HFF-Myc (cell line): ENCODE results near the gene NSL1.
A peak's percentile ranks its signal among the peaks of the same experiment; 100 is the strongest.

ENCODE experiments used
- DNase-seq: peaks from one replicate; pipeline ENCODE4 v3.0.0-alpha.2; 2011; ENCODE audit warnings: low read depth; ENCODE audit errors: extremely low read depth
- H3K4me3 ChIP-seq: replicated peaks from 2 replicates; pipeline ENCODE4 v1.5.1; 2011; ENCODE audit warnings: low read depth, mild to moderate bottlenecking, control low read depth, low read length
- TF ChIP-seq, protein P1 (sequence below): IDR thresholded peaks from 2 replicates; pipeline ENCODE4 v1.5.1; 2012; ENCODE audit warnings: mild to moderate bottlenecking, low read depth, low read length, control low read depth; ENCODE audit errors: missing control alignments

NSL1 gene

DNA sequence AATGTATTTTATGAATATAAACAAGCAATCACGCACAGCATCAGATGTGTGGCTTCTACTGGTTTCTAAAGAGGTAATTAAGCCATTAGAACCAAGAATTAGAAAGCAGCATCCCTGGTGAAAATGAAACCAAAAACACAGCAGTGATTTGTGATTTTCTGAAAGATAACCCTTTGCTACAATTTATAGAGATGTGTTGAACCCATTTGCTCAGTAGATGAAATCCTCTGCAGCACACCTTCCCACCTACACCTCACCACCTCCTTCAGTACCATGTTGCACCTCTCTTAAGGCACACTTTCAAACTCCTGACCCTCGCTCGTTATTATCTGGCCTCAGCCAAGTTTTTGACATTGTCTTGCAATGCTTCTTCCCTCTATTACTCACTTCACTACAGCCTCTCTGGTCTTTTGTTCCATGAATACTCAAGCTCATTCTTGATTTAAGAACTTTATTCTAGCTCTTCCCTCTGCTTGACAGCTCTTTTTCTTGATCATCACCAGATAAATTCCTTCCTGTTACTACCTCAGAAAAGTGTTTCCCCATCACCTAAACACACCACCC, 38.6 kb downstream of the NSL1 start:
- DNase-seq = no peak
- H3K4me3 ChIP-seq = peak overlapping the region; percentile 15
- TF ChIP-seq, protein P1, sequence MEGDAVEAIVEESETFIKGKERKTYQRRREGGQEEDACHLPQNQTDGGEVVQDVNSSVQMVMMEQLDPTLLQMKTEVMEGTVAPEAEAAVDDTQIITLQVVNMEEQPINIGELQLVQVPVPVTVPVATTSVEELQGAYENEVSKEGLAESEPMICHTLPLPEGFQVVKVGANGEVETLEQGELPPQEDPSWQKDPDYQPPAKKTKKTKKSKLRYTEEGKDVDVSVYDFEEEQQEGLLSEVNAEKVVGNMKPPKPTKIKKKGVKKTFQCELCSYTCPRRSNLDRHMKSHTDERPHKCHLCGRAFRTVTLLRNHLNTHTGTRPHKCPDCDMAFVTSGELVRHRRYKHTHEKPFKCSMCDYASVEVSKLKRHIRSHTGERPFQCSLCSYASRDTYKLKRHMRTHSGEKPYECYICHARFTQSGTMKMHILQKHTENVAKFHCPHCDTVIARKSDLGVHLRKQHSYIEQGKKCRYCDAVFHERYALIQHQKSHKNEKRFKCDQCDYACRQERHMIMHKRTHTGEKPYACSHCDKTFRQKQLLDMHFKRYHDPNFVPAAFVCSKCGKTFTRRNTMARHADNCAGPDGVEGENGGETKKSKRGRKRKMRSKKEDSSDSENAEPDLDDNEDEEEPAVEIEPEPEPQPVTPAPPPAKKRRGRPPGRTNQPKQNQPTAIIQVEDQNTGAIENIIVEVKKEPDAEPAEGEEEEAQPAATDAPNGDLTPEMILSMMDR = no peak

DNA sequence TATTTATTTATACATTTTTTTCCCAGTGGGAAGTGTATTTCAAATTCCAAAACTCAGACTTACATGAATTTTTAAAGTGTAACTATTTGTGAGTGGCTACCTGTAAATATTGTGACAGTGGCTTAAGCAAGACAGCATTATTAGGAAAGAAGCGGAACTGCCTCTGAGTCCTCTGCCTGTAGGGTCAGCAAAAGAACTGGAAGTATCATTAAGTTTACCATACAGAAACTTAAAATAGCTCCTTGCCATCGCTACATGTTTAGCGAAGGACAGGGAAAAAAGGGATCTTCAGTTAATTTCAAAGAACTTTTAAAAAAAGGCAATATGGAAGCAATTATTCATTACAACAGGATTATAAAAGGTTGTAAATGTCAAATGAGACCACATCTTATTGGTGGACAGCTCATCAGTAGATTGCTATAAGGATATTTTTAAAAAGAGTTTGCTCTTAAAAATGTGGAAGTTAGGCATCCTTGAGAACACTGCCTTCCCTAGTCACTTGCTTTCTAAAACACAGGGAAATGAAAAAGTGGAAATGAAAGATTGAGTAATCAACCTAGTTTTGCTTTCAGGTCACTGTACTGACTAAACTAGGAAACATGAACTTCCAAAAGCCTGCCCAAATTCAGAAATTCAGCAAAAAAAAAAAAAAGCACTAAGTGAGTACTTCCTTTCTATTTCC, 39.2 kb downstream of the NSL1 start:
- DNase-seq = no peak
- H3K4me3 ChIP-seq = peak overlapping the region; percentile 15

DNA sequence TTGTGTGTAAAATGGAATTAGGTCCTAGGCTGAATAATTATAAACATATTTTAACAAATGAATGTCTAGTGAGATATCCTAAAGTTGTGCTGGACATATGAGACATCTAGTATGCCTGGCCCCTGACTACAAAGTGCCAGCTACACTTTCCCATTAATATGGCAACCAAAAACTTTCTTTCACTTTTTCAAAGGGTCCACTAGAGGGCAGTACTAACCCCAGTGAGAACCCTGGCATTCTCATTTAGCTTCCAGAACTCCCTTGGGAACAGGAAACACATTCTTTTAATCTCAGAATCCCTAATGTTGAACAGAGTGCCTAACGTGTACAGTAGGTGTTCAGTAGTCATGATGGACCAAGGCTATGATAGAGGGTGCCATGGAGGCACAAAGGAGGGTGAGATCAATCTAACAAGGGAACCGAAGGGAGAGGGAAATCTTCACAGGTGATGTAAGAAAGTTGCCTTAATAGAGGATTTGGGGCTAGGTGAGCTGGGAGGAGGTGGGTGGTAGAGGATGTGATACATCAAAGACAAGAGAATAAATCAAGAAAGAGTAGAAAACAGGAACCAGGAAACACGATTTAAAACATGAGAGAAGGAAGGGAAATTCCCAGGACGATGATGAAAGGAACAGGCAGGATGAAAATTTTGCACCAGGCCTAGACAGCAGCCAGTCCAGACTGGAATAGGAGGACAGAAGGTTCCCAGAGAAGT, 41.6 kb downstream of the NSL1 start:
- peak; percentile 76 for DNase-seq
- TF ChIP-seq, protein P1 = peak; percentile 80
- no peak overlapping the region for H3K4me3 ChIP-seq

More for the DNA sequence above, 39.2 kb downstream of the NSL1 start:
- TF ChIP-seq, protein P1 = no peak

DNA sequence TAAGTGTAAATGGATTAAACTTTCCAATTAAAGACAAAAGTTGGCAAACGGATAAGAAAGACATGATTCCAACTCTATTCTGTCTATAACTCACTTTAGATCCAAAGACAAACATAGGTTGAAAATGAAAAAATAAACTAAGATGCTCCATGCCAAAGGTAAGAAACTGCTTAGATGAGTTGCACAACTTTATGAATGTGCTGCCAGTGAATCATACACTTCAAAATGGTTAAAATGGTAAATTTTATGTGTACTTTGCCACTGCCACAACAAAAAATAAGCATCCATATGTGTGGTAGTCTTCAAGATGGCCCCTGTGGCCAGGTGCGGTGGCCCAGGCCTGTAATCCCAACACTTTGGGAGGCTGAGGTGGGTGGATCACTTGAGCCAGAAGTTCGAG, 45.0 kb downstream of the NSL1 start:
- TF ChIP-seq, protein P1 = no peak
- H3K4me3 ChIP-seq = no peak overlapping the region
- DNase-seq = no peak

DNA sequence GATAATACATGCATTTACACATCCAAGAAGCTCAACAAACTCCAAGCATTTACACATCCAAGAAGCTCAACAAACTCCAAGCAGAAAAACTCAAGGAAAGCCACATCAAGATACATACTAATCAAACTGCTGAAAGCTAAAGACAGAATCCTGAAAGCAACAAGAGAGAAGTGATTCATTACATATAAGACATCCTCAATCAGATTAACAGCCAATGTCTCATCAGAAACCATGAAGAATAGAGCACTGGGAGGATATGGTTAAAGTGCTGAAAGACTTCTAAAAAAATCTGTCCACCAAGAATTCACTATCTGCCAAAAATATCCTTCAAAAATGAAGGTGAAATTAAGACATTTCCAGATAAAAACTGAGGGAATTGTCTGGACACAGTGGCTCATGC, 46.3 kb downstream of the NSL1 start:
- DNase-seq = no peak
- TF ChIP-seq, protein P1 = no peak
- no peak overlapping the region for H3K4me3 ChIP-seq

DNA sequence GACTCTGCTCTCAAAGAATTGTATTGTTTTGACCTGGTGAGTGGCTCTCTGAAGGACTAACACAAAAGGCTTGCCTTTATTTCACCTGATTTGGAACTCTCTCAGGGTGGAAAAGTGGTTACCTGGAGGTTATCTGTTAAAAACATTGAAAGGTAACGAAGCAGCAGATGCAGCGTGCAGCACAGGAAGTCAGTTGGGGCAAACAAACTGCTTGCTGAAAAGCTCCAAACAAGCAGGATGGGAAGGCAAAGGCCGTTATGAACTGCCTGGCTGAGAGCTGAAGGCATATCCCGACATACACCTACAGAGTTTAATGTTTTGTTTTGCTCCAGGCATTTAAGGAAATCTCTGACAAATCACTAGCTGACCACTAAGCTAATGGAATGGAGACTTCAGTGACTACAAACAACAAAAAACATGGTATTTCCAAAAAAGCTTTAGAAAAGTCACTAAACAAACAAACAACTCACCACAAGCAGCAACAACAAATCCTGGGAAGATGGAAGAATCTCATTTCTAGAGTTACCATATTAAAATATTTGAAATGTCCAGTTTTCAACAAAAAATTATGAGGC, 47.6 kb downstream of the NSL1 start:
- no peak overlapping the region for H3K4me3 ChIP-seq
- no peak for DNase-seq
- TF ChIP-seq, protein P1 = no peak
